GM18519 (cell line): ENCODE data around the gene CD2BP2.
"Not testable (repeated sequence)": the region's sequence is repeated elsewhere in the genome, so short reads cannot be mapped to it uniquely, and the experiment has no call there.

Experiments
- ATAC-seq: cut with Tn5 transposase; IDR thresholded peaks from one replicate; pipeline ENCODE4 v1.9.1; 2021; ENCODE audit warnings: mild to moderate bottlenecking, moderate library complexity; ENCODE audit not compliant: unreplicated experiment, low FRiP score

CD2BP2 gene

DNA sequence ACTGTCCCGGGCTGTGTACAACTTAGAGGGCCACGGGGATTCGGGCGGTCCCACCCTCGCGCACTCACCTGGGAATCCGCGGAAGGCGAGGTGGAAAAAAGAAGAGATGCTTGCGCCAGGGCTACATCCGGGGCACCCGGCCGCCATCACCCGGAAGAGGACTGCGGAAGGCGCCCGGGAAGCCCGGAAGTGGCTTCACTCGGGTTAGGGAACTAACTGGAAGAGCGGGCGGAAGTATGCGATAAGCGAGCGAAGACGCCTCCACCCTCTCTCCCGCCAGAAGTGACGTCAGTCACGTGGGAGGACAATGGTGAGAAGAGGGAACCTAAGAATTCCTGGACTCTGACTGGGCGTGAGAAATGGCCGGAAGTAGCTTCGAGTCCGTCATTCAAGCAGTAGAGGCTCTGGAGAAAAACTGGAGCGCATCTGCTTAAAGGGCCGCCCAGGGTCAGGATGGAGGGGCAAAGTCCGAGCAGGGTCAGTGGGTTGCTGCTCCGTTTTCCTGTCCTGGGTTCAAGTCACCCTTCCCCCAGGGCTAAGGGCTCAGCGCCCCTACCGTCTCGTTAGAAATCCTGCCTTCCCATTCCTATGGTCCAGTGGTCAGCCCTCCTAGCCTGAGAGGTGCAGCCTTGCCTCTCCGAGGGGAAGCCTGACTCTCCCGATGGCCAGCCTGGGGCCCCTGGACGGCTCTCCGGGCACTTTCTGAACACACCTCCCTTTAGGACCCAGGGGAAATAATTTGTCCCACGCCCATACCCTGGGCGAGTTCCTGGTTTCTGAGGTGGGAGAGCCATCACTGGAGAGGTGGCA, at the start of gene CD2BP2:
Gene CD2BP2 (minus strand): TSS at position 165 of the 810 bp plus-strand sequence. CDS start 627 bp downstream, outside the sequence.
- no peak for ATAC-seq

DNA sequence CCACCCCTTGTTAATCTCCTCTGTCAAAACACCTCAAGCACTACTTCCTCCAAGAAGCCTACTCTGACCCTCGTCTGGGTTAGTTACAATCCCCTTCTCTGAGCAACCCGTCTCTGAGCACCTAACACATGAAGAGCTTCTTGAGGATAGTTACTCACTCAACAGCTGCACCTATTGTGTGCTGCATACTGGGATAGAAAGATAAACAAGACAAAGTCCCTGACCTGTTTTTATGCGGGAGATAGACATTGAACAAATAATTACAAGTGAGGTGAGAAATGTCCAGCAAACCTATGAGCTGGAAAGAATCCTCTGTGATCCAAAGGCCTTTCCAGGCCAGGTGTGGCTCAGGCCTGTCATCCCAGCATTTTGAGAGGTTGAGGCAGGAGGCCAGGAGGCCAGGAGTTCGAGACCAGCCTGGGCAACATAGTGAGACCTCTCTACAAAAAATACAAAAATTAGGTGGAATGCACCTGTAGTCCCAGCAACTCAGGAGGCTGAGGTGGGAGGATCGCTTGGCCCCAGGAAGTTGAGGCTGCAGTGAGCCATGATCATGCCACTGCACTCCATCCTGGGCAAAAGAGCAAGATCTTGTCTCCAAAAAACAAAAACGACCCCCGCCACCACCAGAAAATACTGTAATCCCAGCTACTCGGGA, 46.8 kb upstream of the CD2BP2 start:
- no peak for ATAC-seq

DNA sequence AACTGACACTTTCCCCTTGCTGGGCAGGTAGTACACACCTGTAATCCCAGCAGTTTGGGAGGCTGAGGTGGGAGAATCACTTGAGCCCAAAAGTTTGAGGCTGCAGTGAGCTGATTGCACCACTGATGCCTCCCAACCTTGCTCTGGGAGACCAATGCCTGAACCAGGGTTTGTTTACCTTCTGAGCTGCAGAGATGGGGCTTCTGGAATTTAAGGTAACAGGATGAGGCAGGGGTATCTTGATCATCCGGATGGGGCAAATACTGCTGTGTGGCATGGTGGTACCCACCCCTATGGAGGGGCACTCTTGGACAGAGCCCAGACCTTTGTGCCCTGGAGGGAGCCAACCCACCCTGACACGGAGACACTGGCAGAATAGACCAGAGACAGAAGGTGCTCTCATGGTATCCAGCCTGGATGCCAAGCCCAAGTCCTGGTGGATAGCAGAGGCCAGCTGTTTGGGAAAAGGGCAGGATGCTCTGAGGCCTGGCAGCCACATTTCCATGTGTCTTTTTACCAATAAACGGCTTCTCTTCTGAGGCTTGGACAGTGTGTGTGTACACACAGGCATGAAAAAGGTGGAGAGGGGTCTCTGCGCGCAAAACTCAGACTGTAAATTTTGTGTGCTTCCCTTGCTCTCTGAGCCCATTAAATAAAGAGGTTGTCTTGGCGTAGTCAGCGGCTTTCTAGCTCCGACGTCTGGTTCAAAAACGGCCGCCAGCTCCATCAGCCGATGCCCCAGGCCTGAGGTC, 44.5 kb upstream of the CD2BP2 start:
- no peak for ATAC-seq

DNA sequence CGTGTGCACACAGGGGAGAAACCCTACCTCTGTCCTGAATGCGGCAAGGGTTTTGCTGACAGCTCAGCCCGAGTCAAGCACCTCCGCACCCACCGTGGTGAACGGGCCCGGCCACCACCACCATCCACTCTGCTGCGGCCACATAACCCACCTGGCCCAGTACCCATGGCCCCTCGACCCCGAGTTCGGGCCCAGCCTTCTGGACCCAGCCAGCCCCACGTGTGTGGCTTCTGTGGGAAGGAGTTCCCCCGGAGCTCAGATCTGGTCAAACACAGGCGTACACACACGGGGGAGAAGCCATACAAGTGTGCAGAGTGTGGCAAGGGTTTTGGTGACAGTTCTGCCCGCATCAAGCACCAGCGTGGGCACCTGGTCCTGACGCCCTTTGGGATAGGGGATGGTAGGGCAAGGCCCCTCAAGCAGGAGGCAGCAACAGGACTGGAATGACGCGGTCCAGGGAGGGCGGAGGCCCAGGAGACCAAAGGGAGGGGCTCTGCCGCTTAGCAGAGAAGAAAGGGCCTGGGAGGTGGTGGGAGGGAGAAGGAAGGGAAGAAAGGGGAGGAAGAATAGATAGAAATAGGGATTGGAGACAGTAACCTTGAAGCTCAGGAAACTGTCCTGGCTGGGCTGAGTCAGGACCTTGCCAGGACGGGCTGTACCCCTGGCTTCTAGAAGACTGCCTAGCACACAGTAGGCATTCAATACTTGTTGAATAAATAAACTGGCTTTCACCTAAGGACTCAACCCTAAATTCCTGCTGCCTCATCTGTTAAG, 43.7 kb upstream of the CD2BP2 start:
- ATAC-seq, result no peak

DNA sequence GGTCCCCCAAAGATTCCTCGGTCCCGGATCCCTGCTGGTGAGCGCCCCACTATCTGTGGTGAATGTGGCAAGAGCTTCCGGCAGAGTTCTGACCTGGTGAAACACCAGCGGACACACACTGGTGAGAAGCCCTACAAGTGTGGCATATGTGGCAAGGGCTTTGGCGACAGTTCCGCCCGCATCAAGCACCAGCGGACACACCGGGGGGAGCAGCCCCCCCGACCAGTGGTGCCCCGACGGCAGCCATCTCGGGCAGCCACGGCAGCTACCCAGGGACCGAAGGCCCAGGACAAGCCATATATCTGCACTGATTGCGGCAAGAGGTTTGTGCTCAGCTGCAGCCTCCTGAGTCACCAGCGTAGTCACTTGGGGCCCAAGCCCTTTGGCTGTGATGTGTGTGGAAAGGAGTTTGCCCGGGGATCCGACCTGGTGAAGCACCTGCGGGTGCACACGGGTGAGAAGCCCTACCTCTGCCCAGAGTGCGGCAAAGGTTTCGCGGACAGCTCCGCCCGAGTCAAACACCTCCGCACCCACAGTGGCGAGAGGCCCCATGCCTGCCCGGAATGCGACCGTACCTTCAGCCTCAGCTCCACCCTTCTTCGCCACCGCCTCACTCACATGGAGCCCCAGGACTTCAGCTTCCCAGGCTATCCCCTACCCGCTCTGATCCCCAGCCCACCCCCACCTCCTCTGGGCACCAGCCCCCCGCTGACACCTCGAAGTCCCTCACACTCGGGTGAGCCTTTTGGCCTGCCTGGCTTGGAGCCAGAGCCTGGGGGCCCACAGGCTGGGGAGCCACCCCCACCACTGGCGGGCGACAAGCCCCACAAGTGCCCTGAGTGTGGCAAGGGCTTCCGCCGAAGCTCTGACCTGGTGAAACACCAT, 42.9 kb upstream of the CD2BP2 start:
- no peak for ATAC-seq

DNA sequence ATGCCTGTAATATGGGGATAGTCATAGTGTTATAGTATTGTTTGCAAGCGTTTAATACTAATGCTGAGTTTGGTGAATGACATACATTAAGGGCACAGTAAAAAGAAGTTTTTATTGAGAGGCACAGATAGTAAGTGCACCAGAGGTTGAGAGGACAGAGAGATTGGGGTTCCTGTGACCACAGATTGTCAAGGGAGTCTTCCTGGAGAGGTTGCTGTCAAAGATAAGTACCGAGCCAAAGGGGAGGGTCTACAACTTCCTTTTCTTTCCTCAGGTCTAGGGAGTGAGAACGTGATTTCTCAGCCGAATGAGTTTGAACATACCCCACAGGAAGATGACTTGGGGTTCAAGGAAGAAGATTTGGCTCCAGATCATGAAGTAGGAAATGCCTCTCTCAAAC, 41.9 kb upstream of the CD2BP2 start:
- ATAC-seq, result no peak

DNA sequence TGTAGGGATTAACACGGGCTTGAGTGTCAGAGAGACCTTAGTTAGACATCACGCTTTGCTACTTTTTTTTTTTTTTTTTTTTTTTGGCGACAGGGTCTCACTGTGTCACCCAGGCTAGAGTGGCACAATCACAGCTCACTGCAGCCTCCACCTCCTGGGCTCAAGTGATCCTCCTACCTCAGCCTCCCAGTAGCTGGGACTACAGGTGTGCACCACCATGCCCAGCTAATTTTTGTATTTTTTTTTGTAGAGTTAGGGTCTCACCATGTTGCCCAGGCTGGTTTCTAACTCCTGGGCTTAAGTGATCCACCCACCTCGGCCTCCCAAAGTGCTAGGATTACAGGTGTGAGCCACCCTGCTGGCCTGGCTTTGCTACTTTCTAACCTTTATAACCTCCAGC, 41.5 kb upstream of the CD2BP2 start:
- not testable (repeated sequence) for ATAC-seq

DNA sequence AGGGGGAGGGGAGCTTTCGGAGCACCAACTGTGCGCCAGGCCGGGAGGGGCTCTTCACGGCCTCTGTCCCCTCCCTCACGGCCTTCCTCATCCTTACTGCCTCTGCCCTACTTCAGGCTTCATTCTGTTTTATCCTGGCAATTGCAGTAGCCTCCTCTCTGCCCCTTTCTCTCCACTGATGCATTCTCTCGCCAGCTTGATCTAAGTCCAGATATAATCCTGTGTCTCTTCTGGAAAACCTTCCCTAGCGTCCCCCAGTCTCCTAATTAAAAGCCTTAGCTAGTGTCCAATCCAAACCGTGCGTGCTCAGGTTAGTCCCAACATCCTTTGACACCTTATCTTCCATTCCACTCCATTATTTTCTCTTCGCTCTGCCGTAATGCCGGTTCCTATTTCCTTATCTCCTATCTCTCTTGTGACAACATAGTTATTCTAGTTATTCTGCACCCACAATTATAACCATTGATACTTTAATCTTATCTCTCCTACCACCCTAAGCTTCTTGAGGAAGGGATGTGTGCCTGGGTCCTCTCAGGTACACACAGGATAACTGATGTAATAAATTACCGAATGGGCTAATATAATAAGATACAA, 41.0 kb upstream of the CD2BP2 start:
- no peak for ATAC-seq

DNA sequence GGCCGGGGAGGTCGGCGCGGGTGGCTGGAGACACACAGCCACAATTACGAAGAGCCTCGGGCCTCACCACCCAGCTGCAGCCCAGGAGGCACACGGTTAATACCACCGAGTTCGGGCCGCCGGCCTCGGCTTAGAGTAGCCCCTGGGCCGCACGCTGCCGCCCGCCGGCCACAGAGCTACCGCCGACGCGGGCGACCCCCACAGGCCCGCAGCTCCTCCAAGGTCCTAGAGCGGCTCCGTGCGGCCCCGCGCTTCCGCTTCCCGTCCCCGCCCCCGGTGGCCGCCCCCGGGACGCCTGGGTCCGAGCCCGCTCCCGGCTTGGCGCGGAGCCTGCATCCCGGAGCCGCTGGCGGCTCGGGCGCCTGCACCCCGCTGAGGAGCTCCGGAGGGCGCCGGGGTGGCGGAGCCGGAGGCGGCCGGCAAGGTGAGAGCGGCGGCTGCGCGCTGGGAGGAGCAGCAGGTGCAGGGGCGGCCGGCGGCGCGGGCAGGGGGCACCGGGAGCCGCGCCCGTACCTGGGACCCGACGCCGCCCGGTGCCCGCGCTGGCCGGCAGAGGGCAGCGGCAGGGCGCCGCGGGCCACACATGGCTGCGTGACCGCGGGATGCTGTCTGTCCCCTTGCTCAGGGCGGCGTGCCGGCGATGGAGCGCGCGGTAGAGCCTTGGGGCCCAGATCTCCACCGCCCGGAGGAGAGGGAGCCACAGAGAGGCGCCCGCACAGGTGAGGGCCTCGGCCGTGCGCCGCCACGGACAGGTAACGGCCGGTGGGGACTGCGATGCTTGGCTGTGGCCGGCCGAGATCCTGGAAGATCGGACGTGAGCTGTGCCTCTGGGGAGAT, 40.3 kb upstream of the CD2BP2 start, which contains the start of gene ZNF48:
Gene ZNF48 (plus strand): TSS at position 266 of the 837 bp plus-strand sequence. CDS start 375 bp downstream, at position 641.
- ATAC-seq, result no peak

DNA sequence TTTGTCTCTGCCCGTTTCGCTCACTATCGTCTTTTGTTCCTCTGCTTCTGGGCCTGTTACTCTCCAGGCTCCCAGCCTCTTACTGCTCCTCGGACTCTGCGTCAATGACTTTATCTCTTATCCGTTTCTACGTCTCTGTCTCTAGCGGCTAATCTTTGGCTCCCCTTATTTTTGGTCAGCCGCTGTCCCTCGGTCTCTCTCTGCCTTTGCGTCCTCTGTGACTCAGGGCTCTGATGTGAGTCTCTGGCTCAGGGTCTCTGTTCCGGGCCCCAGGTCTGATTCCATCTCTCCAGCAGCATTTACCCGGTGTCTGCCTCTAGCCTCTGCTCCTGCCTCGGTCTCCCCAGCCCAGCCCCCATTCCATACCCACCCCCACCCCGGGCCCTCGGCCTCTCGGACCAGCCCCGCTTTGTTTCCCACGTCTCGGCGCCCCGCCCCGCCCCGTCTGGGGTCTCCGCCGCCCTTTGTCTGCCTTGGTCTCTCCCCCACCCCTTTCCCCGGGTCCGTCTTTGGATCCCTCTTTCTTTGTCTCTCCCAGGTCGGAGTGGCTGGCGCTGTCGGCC, 39.6 kb upstream of the CD2BP2 start:
- no peak for ATAC-seq

DNA sequence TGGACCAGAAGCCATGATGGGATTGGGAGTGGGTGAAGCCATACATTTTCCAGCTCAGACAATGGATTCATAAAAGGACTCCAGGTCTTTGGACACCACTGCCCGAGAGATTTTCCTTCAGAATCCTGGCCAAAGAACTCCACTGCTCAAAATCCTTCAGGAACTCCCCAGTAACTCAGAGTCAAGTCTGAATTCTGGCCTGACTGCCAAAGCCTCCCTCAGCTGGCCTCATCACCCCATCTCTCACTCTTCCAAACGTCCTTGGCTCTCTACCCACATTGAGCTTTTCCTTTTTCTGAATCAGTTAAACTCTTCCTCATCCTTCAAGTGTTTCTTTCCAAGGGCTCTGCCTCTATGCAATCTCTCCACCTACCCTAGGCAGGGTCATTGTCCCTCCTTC, 28.4 kb upstream of the CD2BP2 start:
- ATAC-seq, result no peak

DNA sequence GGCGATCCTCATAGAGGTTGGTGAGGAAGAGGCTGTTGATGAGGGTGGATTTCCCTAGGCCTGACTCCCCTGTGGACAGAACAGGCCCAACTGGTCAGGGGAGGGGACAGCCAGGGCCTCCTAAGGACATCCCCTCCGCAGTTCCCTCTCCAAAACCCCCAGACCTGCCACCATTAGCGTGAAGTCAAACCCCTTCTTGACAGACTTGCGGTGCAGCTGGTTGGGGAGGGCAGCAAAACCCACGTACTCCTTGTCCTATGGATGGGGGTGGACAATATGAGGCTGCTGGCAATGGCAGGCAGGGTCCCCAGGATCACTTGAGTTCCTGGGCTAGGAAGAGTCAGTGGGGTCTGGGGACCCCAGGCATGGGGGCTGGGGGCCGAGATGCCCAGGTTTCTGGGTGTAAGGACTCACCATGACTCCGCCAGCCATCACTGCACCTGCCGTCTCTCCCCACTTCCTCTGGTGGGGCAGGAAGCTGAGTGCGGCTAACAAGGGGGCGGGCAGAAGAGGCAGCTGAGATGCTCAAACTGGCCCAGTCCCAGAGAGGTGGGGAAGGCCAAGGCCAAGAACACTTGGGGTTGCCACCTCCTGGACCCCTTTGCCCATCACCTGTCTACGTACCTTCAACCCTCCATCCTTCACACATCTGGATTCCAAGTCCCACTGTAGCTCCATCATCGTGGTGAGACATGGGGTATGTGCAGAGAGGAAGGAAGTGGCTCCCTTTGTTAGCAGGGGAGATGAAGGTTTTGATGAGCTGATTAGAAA, 27.2 kb upstream of the CD2BP2 start, which contains the start of gene SEPTIN1:
Gene SEPTIN1 (minus strand): TSS at position 451 of the 771 bp plus-strand sequence. CDS start 19 bp downstream, at position 432.
- no peak for ATAC-seq

DNA sequence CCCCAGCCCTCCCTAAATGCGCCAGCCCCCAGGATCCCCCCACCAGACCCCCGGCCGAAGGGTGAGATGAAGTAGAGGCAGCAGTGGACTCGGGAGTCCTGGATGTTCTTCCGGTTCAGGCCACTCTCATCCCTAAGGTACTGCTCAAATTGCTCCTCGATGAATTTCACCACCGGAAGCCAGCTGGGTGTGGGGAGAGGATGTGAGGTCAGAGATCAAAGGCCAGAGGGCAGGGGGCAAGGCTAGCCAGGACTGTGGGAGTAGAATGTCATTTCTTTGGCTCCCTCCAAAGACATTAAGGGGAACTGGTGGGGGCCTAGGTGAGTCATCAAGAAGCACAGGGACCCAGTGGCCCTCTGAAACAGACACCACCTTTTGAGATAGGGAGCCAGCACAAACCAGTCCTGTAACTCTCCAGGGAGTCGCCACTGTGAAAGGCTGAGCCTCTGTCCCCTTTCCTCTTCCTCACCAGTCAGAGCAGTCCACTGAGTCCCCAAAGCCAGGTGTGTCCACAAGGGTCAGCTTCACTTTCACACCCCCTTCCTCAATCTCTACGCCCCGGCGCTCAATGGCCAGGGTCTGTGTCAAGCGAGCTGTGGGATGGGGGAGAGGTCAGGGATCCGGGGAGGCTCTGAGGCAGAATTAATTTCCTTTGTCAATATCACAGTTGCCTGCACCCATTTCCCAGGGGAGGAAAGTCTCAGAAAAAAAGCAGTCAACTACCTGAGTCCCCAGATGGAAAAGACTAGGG, 26.4 kb upstream of the CD2BP2 start:
- no peak for ATAC-seq

DNA sequence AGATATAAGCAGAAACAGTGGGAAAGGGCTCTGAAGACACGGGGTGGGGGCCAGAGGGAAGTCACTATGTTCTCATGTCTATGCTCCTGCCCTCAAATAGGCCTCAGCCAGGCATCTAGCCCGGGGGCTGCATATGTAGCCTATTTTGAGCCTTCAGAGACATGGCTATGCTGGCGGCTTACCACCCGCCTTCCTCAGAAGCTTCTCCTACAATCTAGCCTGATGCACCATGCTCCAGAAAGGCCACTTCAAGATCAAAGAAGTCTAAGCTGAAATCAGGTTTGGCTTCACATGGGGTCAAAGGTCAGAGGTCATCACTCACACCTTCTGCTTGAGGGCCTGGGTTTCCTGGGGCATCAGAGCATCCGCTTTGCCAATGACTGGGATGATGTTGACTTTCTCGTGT, 25.7 kb upstream of the CD2BP2 start:
- no peak for ATAC-seq

DNA sequence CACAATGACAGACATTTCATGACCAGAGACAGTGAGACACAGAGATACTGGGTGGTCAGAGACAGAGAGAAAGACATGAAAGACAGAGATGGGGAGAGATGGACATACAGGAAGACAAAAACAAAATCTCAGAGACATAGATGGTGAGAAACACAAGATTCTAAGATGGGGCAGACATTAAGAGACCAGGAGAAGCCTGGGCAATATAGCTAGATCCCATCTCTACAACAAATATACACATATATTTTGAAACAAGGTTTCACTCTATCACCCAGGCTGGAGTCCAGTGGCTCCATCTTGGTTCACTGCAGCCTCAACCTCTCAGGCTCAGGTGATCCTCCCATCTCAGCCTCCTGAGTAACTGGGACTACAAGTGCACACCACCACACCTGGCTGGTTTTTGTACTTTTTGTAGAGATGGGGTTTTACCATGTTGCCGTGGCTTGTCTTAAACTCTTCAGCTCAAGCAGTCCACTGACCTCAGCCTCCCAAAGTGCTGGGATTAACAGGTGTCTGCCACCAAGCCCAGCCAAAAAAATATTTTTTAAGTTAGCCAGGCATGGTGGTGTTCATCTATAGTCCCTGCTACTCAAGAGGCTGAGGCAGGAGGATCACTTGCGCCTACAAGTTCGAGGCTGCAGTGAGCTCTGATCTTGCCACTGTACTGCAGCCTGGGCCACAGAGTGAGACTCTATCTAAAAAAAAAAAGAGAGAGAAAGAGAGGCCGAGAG, 25.1 kb upstream of the CD2BP2 start:
- ATAC-seq, result no peak
